T-helper 17 cell (primary cell): ENCODE measurements around the gene CPA1. TPM values are rescaled to one million over a fixed set of nuclear protein-coding genes. Genes with fewer than 3 reads are reported as not detected.
"Not testable (repeated sequence)": the region's sequence is repeated elsewhere in the genome, so short reads cannot be mapped to it uniquely, and the experiment has no call there.

ENCODE experiments used
- ATAC-seq: fragments of 150-1000 bp; cut with Tn5 transposase; 2 replicates; pipeline ENCODE4 v1.10.0; 2021; ENCODE audit warnings: mild to moderate bottlenecking, moderate library complexity
- DNase-seq, 3 donors: peaks; one replicate each; pipeline versions ENCODE4 v3.0.0 to v3.0.0-alpha.2; 2020 to 2021
- H3K9me3 ChIP-seq: one replicate; pipeline ENCODE4 v1.7.0; 2013; ENCODE audit warnings: low read length, mild to moderate bottlenecking; ENCODE audit not compliant: control insufficient read depth, poor library complexity, severe bottlenecking
- H3K27ac Mint-ChIP-seq: one replicate; pipeline ENCODE4 v1.8.0; 2022; ENCODE audit warnings: mild to moderate bottlenecking, moderate library complexity, mixed read lengths
- H3K27me3 Mint-ChIP-seq: one replicate; pipeline ENCODE4 v1.8.0; 2022; ENCODE audit warnings: mixed read lengths
- H3K36me3 Mint-ChIP-seq: one replicate; pipeline ENCODE4 v1.8.0; 2022; ENCODE audit warnings: low read depth, mixed read lengths
- H3K4me1 Mint-ChIP-seq: one replicate; pipeline ENCODE4 v1.8.0; 2022; ENCODE audit warnings: mild to moderate bottlenecking, mixed read lengths
- H3K4me3 Mint-ChIP-seq: one replicate; pipeline ENCODE4 v1.8.0; 2022; ENCODE audit warnings: mild to moderate bottlenecking, moderate library complexity, mixed read lengths
- total RNA-seq, 4 donors: library from RNA in 2 of 4; stranded (reverse) in 2 of 4; gene quantifications; one replicate each; pipeline ENCODE4 v1.2.3 and lab custom pipeline; 2022 to 2026

The CPA1 gene
- total RNA-seq, 2 donors from 2014 or later = not detected

DNA sequence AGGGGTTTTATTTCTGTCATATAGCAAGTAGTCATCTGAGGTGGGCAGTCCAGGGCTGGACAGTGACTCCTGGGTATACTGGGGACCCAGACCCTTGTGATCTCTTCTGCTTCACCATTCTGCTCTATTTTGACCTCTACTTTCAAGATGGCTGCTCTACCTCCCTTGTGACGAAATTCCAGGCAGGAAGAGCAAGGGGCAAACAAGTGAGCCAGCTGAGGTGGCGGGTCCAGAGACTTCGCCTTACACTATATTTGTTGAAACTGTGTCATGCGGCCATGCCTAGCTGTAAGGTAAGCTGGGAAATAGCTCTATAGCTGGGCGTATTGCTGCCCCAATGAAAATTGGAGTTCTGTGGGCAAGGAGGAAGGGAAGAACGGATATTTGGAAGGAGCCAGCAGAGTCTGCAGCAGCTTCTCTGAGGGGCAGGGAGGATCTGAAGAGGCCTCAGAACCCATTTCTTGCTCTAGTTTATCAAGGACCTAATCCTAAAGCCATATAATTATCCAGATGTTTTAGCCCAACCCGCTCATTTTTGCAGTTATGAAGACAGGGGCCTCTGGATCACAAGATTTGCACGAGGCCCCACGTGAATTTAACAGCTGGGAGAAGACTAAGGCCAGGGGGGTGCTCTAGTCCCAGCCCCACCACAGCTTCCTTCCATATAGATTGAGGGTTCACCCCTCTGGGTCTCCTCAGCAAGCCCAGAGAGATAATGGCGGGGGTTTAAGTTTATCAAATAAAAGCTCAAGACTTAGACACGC, 7.7 kb upstream of the CPA1 start:
- no peaks in the 10 kb centered on the region for H3K27me3 Mint-ChIP-seq
- H3K9me3 ChIP-seq = no peaks in the 10 kb centered on the region
- peaks cover 14% of the 10 kb centered on the region for H3K4me1 Mint-ChIP-seq
- H3K27ac Mint-ChIP-seq = no peak overlapping the region
- H3K4me3 Mint-ChIP-seq = no peak overlapping the region
- DNase-seq (no peak), ATAC-seq (no peak)
- no peaks in the 10 kb centered on the region for H3K36me3 Mint-ChIP-seq

DNA sequence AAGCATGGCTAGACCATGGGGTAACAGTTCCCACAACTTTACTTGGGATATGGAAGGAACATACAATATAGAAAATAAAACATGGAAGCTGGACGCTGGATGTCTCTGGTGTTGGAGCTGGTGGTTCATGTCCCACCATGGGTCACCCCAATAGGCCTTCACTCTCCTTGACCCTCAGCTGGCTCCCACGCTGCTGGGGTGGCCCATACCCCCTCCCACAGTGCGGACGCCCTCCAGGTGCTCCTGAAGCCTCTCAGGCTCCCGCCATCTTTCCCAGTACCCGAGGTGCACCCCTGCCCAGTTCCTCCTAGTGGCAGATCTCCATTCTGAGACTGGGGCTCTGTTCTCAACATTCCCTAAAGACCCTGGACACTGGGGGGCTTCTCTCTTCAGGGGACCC, 5.8 kb upstream of the CPA1 start:
- Mint-ChIP-seq H3K27ac (no peak overlapping the region), H3K4me3 (no peak overlapping the region), H3K36me3 (no peaks in the 10 kb centered on the region), H3K27me3 (no peaks in the 10 kb centered on the region), H3K4me1 (peaks cover 5% of the 10 kb centered on the region)
- DNase-seq = no peak
- H3K9me3 ChIP-seq = no peaks in the 10 kb centered on the region
- no peak for ATAC-seq

DNA sequence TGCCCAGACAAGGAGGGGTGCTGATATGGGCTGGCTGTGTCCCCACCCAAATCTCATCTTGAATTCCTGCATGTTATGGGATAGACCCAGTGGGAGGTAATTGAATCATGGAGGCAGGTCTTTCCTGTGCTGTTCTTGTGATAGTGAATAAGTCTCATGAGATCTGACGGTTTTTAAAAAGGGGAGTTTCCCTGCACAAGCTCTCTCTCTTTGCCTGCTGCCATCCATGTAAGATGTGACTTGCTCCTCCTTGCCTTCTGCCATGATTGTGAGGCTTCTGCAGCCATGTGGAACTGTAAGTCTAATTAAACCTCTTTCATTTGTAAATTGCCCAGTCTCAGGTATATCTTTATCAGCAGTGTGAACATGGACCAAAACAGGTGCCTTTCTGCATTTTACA, 3.8 kb upstream of the CPA1 start:
- not testable (repeated sequence) for DNase-seq, H3K9me3 ChIP-seq, H3K27me3 Mint-ChIP-seq, ATAC-seq, H3K27ac Mint-ChIP-seq, H3K36me3 Mint-ChIP-seq, H3K4me3 Mint-ChIP-seq, H3K4me1 Mint-ChIP-seq

DNA sequence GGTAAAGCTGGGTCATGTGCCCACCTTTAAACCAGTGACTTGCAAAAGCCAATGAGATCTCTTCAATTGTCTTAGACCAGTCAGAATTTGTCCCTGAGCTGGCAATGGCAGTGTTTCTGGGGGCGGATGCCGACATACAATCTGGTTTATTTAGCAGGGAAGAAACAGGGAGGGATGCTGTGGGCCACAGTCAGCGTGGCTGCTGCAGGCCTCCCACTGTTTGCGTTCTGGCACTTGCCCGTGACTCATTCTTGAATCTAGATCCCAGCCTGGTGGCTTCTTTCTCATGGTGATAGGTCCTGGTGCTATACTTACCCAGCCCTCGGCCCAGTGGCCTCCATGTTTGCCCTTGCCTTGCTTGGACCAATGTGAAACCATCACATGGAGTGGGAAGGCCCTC, 3.1 kb upstream of the CPA1 start:
- DNase-seq (no peak), ATAC-seq (no peak)
- Mint-ChIP-seq H3K27ac (no peak overlapping the region), H3K27me3 (no peaks in the 10 kb centered on the region), H3K4me3 (no peak overlapping the region), H3K36me3 (no peaks in the 10 kb centered on the region), H3K4me1 (no peaks in the 10 kb centered on the region)
- H3K9me3 ChIP-seq = no peaks in the 10 kb centered on the region

DNA sequence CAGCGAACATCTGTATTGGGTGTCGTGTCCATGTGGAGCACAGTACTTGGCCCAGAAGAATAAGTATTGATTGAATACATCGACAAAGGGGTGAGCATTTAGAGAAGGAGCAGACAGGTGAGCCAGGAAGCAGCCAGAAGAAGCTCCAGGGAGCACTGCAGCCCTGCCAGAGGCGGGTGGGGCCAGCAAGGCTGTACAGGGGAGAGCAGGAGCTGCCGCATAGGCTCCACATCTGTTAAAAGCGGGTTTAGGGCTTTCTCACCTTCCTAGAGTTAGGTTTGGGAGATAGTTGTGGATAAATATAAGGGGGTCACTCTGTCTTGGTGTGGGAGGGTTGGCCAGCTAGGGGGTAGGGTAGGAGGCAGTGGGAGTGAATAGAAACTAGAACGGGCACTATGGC, 1.3 kb upstream of the CPA1 start:
- no peak overlapping the region for H3K27ac Mint-ChIP-seq
- H3K36me3 Mint-ChIP-seq = no peaks in the 10 kb centered on the region
- ATAC-seq (no peak), DNase-seq (no peak)
- no peaks in the 10 kb centered on the region for H3K9me3 ChIP-seq
- H3K27me3 Mint-ChIP-seq = peaks cover under 1% of the 10 kb centered on the region
- H3K4me1 Mint-ChIP-seq = no peaks in the 10 kb centered on the region
- no peak overlapping the region for H3K4me3 Mint-ChIP-seq

DNA sequence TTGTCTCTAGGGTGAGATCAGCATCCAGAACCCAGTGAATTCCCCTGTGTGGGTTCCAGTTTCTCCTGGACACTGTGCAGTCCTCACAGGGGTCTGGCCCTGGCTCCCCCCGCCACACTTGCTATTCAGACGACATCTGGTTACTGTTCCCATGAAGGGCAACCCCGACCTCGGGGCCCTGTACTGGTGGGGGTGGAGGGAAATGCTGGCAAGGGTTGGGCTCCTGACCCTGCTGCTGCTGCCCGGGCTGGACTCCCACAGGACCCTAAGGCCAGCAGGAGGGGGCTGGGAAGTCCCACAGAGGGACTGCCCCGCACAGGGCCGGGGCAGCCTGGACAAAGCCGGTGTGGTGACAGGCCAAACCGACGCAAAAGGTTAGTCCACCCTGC, 768 bp upstream of the CPA1 start:
- DNase-seq (no peak), ATAC-seq (no peak)
- Mint-ChIP-seq H3K27me3 (peaks cover 5% of the 10 kb centered on the region), H3K27ac (no peak overlapping the region), H3K4me3 (no peak overlapping the region), H3K4me1 (no peaks in the 10 kb centered on the region), H3K36me3 (no peaks in the 10 kb centered on the region)
- no peaks in the 10 kb centered on the region for H3K9me3 ChIP-seq

DNA sequence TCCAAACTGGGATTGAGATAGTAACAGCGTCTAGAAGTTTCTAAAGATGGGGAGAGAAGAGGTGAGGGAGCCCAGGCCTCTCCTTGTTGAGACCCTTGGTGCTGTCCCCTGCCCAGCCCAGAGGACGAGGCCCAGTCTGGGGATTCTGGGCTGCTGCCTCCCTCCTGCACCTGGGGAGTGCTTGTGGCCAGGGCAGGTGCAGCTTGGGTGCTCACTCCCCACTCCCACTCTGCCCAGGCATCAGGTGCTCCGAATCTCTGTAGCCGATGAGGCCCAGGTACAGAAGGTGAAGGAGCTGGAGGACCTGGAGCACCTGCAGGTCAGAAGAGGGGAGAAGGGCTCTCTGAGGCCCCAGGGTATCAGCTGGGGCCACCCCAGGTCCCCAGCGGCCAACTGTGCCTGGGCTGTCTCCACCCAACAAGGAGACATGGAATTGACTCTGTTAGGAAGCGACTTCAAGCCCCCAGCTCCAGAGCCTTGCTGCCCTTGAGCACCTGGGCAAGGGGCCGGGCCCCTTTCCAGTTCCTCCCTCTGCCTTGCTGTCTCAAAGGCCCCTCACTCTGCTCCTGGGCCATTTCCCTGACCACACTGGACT, 664 bp downstream of the CPA1 start:
- H3K9me3 ChIP-seq = no peaks in the 10 kb centered on the region
- Mint-ChIP-seq H3K27ac (no peak overlapping the region), H3K4me3 (no peak overlapping the region), H3K27me3 (peaks cover 5% of the 10 kb centered on the region), H3K4me1 (peaks cover 2% of the 10 kb centered on the region), H3K36me3 (no peaks in the 10 kb centered on the region)
- ATAC-seq = no peak
- DNase-seq = no peak

DNA sequence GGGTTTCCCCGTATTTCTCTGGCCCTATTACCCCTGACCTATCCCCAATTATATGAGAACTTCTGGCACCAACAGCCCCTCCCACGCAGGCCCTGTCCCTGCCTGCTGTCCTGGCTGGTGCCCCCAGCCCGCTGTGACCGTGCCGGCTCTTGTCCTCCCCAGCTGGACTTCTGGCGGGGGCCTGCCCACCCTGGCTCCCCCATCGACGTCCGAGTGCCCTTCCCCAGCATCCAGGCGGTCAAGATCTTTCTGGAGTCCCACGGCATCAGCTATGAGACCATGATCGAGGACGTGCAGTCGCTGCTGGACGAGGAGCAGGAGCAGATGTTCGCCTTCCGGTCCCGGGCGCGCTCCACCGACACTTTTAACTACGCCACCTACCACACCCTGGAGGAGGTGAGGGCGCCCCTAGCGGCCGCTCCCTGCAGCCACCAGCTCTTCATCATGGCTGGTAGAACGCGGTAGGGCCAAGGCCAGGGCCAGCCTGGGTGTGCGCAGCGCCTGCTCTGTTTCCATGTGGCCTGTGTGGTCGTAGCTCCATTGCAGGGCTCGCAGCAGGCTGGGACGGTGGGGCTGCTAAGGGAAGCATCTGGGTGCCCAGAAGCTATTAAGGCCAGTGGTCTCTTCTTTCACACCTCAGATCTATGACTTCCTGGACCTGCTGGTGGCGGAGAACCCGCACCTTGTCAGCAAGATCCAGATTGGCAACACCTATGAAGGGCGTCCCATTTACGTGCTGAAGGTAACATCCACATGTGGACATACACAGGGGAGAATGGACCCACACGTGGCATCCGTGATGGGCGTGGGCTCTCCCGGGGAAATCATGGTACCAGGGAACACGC, 1.4 kb downstream of the CPA1 start:
- peaks cover 5% of the 10 kb centered on the region for H3K27me3 Mint-ChIP-seq
- no peak overlapping the region for H3K27ac Mint-ChIP-seq
- no peak overlapping the region for H3K4me3 Mint-ChIP-seq
- H3K4me1 Mint-ChIP-seq = peaks cover 2% of the 10 kb centered on the region
- ATAC-seq = no peak
- no peaks in the 10 kb centered on the region for H3K9me3 ChIP-seq
- H3K36me3 Mint-ChIP-seq = no peaks in the 10 kb centered on the region
- no peak for DNase-seq

DNA sequence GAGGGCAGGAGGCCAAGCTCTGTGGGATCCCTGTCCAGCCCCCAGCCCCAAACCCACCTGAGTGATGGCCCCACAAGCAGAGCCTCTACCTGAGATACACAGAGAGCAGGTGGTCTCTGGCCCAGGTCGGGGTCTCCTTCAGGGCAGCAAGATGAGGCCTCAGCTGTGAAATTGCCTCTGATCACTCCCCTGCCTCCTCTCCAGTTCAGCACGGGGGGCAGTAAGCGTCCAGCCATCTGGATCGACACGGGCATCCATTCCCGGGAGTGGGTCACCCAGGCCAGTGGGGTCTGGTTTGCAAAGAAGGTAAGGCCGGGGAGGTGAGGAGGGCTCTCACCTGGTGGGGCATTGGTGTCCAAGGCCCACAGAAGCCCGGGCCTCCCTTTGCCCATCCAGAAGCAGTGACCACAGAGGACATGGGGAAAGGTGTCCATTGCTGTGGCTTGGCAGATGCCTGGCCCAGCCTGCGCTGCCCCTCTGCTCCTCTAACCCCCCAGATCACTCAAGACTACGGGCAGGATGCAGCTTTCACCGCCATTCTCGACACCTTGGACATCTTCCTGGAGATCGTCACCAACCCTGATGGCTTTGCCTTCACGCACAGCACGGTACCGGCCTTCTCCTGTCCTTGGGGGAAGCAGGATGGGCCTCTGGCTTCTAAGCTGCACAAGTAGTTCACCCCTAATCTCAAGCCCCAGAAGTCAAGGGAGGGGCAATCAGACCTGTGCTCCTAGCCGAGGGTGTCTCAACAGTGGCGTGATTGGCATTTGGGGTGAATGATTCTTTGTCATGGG, 3.1 kb downstream of the CPA1 start:
- DNase-seq (no peak), ATAC-seq (no peak)
- Mint-ChIP-seq H3K27ac (no peak overlapping the region), H3K27me3 (peaks cover 5% of the 10 kb centered on the region), H3K4me1 (peaks cover 2% of the 10 kb centered on the region), H3K4me3 (no peak overlapping the region), H3K36me3 (peaks cover 2% of the 10 kb centered on the region)
- H3K9me3 ChIP-seq = no peaks in the 10 kb centered on the region

DNA sequence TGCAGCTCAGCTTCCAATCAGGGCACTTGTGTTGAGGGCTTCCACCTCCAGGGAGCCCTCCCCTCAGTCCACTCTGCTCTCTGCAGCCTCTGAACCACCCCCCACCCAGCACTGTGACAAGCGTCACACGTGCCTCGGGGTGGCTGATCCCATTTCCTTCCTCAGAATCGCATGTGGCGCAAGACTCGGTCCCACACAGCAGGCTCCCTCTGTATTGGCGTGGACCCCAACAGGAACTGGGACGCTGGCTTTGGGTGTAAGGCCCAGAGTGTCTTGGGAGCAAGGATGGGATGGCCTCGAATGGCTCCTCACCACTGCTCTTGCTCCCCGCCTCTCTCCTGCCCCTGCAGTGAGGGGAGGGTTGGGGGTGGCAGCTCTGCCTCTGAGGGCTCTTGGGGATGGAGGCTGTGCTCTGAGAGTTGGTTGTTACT, 4.1 kb downstream of the CPA1 start:
- Mint-ChIP-seq H3K27ac (no peak overlapping the region), H3K36me3 (peaks cover 2% of the 10 kb centered on the region), H3K4me3 (no peak overlapping the region), H3K4me1 (peaks cover 2% of the 10 kb centered on the region), H3K27me3 (peaks cover 5% of the 10 kb centered on the region)
- DNase-seq (no peak), ATAC-seq (no peak)
- no peaks in the 10 kb centered on the region for H3K9me3 ChIP-seq

DNA sequence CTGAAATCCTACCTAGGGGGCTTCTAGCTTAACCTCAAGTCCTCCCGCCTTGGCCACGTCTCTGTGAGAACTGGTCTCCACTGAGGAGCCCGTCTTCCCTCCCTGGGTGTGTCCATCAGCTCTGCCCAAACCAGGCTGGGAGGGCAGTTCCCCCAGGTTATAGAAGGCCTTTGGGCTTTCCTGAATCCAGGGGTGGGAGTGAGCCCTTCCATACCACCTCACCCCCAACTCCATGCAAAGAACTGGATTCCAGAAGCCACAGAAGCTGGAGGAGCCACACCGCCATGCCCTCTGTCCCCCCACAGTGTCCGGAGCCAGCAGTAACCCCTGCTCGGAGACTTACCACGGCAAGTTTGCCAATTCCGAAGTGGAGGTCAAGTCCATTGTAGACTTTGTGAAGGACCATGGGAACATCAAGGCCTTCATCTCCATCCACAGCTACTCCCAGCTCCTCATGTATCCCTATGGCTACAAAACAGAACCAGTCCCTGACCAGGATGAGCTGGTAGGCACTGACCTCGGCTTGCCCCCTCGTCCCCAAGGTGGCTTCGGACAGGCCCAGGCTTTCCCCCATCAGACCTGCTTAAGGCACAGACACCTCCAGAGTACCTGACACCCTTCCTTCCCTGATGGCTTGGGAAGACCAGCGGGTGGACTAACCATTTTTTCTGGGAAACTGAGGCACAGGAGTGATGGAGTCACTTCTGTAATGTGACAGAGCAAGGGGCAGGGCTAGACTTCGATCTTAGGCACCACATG, 4.7 kb downstream of the CPA1 start:
- Mint-ChIP-seq H3K36me3 (peaks cover 2% of the 10 kb centered on the region), H3K4me1 (peaks cover 2% of the 10 kb centered on the region), H3K27ac (no peak overlapping the region), H3K4me3 (no peak overlapping the region), H3K27me3 (peaks cover 5% of the 10 kb centered on the region)
- H3K9me3 ChIP-seq = no peaks in the 10 kb centered on the region
- no peak for DNase-seq
- ATAC-seq = no peak

DNA sequence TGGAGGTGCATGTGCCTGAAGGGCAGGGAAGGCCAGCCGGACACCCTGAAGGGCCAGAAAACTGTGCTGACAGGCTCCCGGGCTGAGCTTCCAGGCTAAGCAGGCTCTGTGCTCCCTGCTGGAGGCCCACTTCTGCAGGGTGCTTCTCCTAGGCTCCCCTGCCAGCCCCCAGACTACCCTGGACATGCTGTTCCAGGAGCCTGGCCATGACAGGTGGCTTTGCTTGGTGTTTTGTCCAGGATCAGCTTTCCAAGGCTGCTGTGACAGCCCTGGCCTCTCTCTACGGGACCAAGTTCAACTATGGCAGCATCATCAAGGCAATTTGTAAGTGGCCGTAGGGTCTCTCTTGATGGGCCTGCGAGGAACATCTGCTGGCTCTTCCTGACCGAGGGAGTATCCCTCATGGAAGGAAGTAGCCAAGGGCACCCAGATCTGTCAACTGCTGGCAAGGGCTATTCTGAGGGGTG, 5.3 kb downstream of the CPA1 start:
- Mint-ChIP-seq H3K27me3 (peaks cover 5% of the 10 kb centered on the region), H3K36me3 (peaks cover 2% of the 10 kb centered on the region), H3K27ac (no peak overlapping the region), H3K4me1 (peaks cover 2% of the 10 kb centered on the region), H3K4me3 (no peak overlapping the region)
- no peak for DNase-seq
- no peak for ATAC-seq
- no peaks in the 10 kb centered on the region for H3K9me3 ChIP-seq
